Measurements from ENCODE around the gene BPIFB3.
"Not testable (repeated sequence)": the region's sequence is repeated elsewhere in the genome, so short reads cannot be mapped to it uniquely, and the experiment has no call there.

GRCh38 chr20:33045129-33045721 is 8.5 kb upstream of the BPIFB3 start:
- not testable (repeated sequence) for TF ChIP-seq CTCF, POLR2A (IDR thresholded peaks at IDR 0.05)

Measured in adrenal gland (tissue), 5 donors.